Sigmoid colon (tissue), 7 donors: ENCODE results near the gene CPT2. TPM values are rescaled to one million over a fixed set of nuclear protein-coding genes. Genes with fewer than 3 reads are reported as not detected.

Experiments used
- DNase-seq: peaks from one replicate; pipeline ENCODE4 v3.0.0-alpha.2; 2019
- H3K27ac ChIP-seq, 4 donors: fragments of 200-600 bp; sonication (generic); one replicate each; pipeline ENCODE4 v1.5.1; 2016 to 2019; ENCODE audit warnings: mild to moderate bottlenecking in 1 of 4
- H3K27me3 ChIP-seq, 3 donors: fragments of 200-600 bp; sonication (generic); one replicate each; pipeline ENCODE4 v1.5.1; 2019; ENCODE audit warnings: mild to moderate bottlenecking in 1 of 3
- H3K36me3 ChIP-seq, 4 donors: fragments of 200-600 bp; sonication (generic); one replicate each; pipeline ENCODE4 v1.5.1; 2016 to 2019
- H3K4me1 ChIP-seq, 4 donors: fragments of 200-600 bp; sonication (generic); one replicate each; pipeline ENCODE4 v1.5.1; 2017 to 2019
- H3K4me3 ChIP-seq, 4 donors: fragments of 200-600 bp; sonication (generic); one replicate each; pipeline ENCODE4 v1.5.1; 2017 to 2019; ENCODE audit warnings: mild to moderate bottlenecking in 2 of 4, moderate library complexity in 1 of 4
- H3K9me3 ChIP-seq, 4 donors: fragments of 200-600 bp in 3 of 4; sonication (generic) in 3 of 4; one replicate each; pipeline versions ENCODE4 v1.5.1 to v1.6.1; 2013 to 2019
- CTCF ChIP-seq, 4 experiments: fragments of 450-650 bp in 3 of 4; fragments of 200-600 bp in 1 of 4; IDR thresholded peaks; one replicate each; pipeline ENCODE4 v1.5.1; 2016 to 2019; ENCODE audit warnings: antibody characterized with exemption in 4 of 4, mild to moderate bottlenecking in 3 of 4, moderate library complexity in 2 of 4
- EP300 ChIP-seq, 4 donors: sonication (generic); formaldehyde crosslinking; IDR thresholded peaks; one replicate each; pipeline ENCODE4 v1.6.1; 2017; ENCODE audit warnings: antibody characterized with exemption in 4 of 4
- POLR2A ChIP-seq, 2 donors: fragments of 450-650 bp; IDR thresholded peaks; one replicate each; pipeline ENCODE4 v1.6.1; 2016; ENCODE audit warnings: antibody characterized with exemption in 2 of 2, mild to moderate bottlenecking in 2 of 2, moderate library complexity in 2 of 2
- POLR2AphosphoS5 ChIP-seq, 4 donors: sonication (generic); formaldehyde crosslinking; IDR thresholded peaks; one replicate each; pipeline ENCODE4 v1.6.1; 2017; ENCODE audit warnings: antibody characterized with exemption in 4 of 4
- WGBS, 2 donors: extraction: QIAGEN DNeasy Blood & Tissue Kit; methylation state at CpG; one replicate each; pipeline ENCODE4 v1.1.7; 2013; 5-methylcytosine and 5-hydroxymethylcytosine counted together
- intact Hi-C: fragments of 100-400 bp; cut with DNase I; formaldehyde crosslinking; loops from one replicate; pipeline ENCODE4 v1.15.1; 2023
- polyA plus RNA-seq, 3 donors: library from polyadenylated mRNA; stranded (reverse); fragments of 200-250 nt; gene quantifications; one replicate each; pipeline ENCODE4 v1.2.3, GENCODE V29; 2013
- total RNA-seq, 4 donors: library from RNA; depleted of rRNA; stranded (reverse); fragments of >200 nt; gene quantifications; one replicate each; pipeline ENCODE4 v1.1.0, GENCODE V29; 2016
- donor health status: healthy with polysubstance abuse.
- donor health status: Bipolar disorder and iron deficiency.
- donor health status: healthy.

CPT2 gene
- total and polyA plus RNA-seq, 7 donors: 8.0 to 78.8 (median 14.1) TPM

- Histone ChIP-seq H3K27me3 (no peaks in the 10 kb centered on the region), H3K27ac (no peak overlapping the region), H3K9me3 (peaks cover 0 to 5% (median 0%) of the 10 kb centered on the region in 4 donors), H3K4me1 (no peaks in the 10 kb centered on the region), H3K4me3 (no peak overlapping the region), H3K36me3 (peaks cover 15 to 93% (median 48%) of the 10 kb centered on the region in 4 donors)
- DNase-seq: no peak
- TF ChIP-seq POLR2A (IDR thresholded peaks at IDR 0.05) (no peak), POLR2AphosphoS5 (IDR thresholded peaks at IDR 0.05) (no peak), EP300 (IDR thresholded peaks at IDR 0.05) (no peak), CTCF (IDR thresholded peaks at IDR 0.05) (no peak)
- 98 to 100% methylated on average over 1 of the region's 1 CpG for WGBS, 2 donors
- intact Hi-C loops: no loop called here
Observed at GRCh38 chr1:53206735-53207379, 10.2 kb downstream of the CPT2 start.

GRCh38 chr1:53207726-53208125, 11.1 kb downstream of the CPT2 start:
- 90 to 94% methylated on average over 1 of the region's 1 CpG for WGBS, 2 donors
- H3K27me3 ChIP-seq: no peaks in the 10 kb centered on the region
- no peak for DNase-seq
- peaks cover 16 to 93% (median 48%) of the 10 kb centered on the region in 4 donors for H3K36me3 ChIP-seq
- peaks cover 0 to 5% (median 0%) of the 10 kb centered on the region in 4 donors for H3K9me3 ChIP-seq
- no peaks in the 10 kb centered on the region for H3K4me1 ChIP-seq
- H3K4me3 ChIP-seq: no peak overlapping the region
- intact Hi-C loops: no loop called here
- TF ChIP-seq POLR2AphosphoS5 (IDR thresholded peaks at IDR 0.05) (no peak), CTCF (IDR thresholded peaks at IDR 0.05) (no peak), EP300 (IDR thresholded peaks at IDR 0.05) (no peak), POLR2A (IDR thresholded peaks at IDR 0.05) (no peak)
- H3K27ac ChIP-seq: no peak overlapping the region

GRCh38 chr1:53210352-53210751, 13.7 kb downstream of the CPT2 start:
- Histone ChIP-seq H3K9me3 (peaks cover 0 to 5% (median 0%) of the 10 kb centered on the region in 4 donors), H3K27me3 (no peaks in the 10 kb centered on the region), H3K4me3 (no peak overlapping the region), H3K4me1 (no peaks in the 10 kb centered on the region), H3K27ac (no peak overlapping the region), H3K36me3 (peaks cover 21 to 93% (median 59%) of the 10 kb centered on the region in 4 donors)
- DNase-seq: no peak
- no peak for TF ChIP-seq POLR2AphosphoS5 (IDR thresholded peaks at IDR 0.05)
- TF ChIP-seq POLR2A (IDR thresholded peaks at IDR 0.05): no peak
- WGBS, 2 donors: 95 to 96% methylated on average over 7 of the region's 7 CpGs
- intact Hi-C loops: no loop called here

GRCh38 chr1:53210954-53211353, 14.3 kb downstream of the CPT2 start:
- Histone ChIP-seq H3K4me3 (no peak overlapping the region), H3K9me3 (peaks cover 0 to 5% (median 0%) of the 10 kb centered on the region in 4 donors), H3K27me3 (no peaks in the 10 kb centered on the region), H3K4me1 (no peaks in the 10 kb centered on the region), H3K27ac (no peak overlapping the region), H3K36me3 (peaks cover 22 to 95% (median 58%) of the 10 kb centered on the region in 4 donors)
- intact Hi-C loops: no loop called here
- no peak for DNase-seq
- 97 to 98% methylated on average over 11 of the region's 11 CpGs for WGBS, 2 donors
- TF ChIP-seq POLR2AphosphoS5 (IDR thresholded peaks at IDR 0.05) (no peak), CTCF (IDR thresholded peaks at IDR 0.05) (no peak), POLR2A (IDR thresholded peaks at IDR 0.05) (no peak), EP300 (IDR thresholded peaks at IDR 0.05) (no peak)

GRCh38 chr1:53214376-53214940, 17.8 kb downstream of the CPT2 start:
- Histone ChIP-seq H3K4me3 (no peak overlapping the region), H3K27me3 (no peaks in the 10 kb centered on the region), H3K36me3 (peaks cover 17 to 90% (median 49%) of the 10 kb centered on the region in 4 donors), H3K9me3 (no peaks in the 10 kb centered on the region), H3K27ac (no peak overlapping the region), H3K4me1 (peaks cover 0 to 8% (median 4%) of the 10 kb centered on the region in 4 donors)
- 77 to 91% methylated on average over 5 of the region's 5 CpGs for WGBS, 2 donors
- TF ChIP-seq POLR2AphosphoS5 (IDR thresholded peaks at IDR 0.05) (no peak), CTCF (IDR thresholded peaks at IDR 0.05) (no peak), EP300 (IDR thresholded peaks at IDR 0.05) (no peak), POLR2A (IDR thresholded peaks at IDR 0.05) (no peak)
- intact Hi-C loops: no loop called here
- no peak for DNase-seq
